ENCODE data around the gene VAPB.

VAPB gene

GRCh38 chr20:58483051-58483450, 94.0 kb downstream of the VAPB start:
- DNase-seq (ENCODE audit: low spot score): no peak

- no peak for DNase-seq (ENCODE audit: low spot score)
Measured at GRCh38 chr20:58483470-58483869, 94.4 kb downstream of the VAPB start.

GRCh38 chr20:58485393-58485792, 96.4 kb downstream of the VAPB start:
- no peak for DNase-seq (ENCODE audit: low spot score)

GRCh38 chr20:58486207-58486606, 97.2 kb downstream of the VAPB start:
- no peak for DNase-seq (ENCODE audit: low spot score)

GRCh38 chr20:58492074-58492718, 103.2 kb downstream of the VAPB start:
- DNase-seq (ENCODE audit: low spot score): no peak

GRCh38 chr20:58492795-58493524, 103.9 kb downstream of the VAPB start:
- DNase-seq (ENCODE audit: low spot score): no peak

GRCh38 chr20:58494923-58495622, 106.0 kb downstream of the VAPB start:
- DNase-seq (ENCODE audit: low spot score): no peak

GRCh38 chr20:58495623-58496428, 106.8 kb downstream of the VAPB start:
- DNase-seq (ENCODE audit: low spot score): no peak

GRCh38 chr20:58496429-58496769, 107.4 kb downstream of the VAPB start:
- DNase-seq (ENCODE audit: low spot score): no peak

- DNase-seq (ENCODE audit: low spot score): no peak
Measured at GRCh38 chr20:58497076-58497641, 108.1 kb downstream of the VAPB start.

GRCh38 chr20:58497724-58498469, 108.9 kb downstream of the VAPB start:
- no peak for DNase-seq (ENCODE audit: low spot score)

GRCh38 chr20:58498470-58499068, 109.5 kb downstream of the VAPB start:
- no peak for DNase-seq (ENCODE audit: low spot score)

GRCh38 chr20:58500256-58500655, 111.2 kb downstream of the VAPB start:
- no peak for DNase-seq (ENCODE audit: low spot score)

Measured in germinal center (tissue), 1 donor.